Fibroblast of lung (primary cell): ENCODE results near the gene ITPK1. TPM values are rescaled to one million over a fixed set of nuclear protein-coding genes. Genes with fewer than 3 reads are reported as not detected.

Source experiments
- DNase-seq, 2 donors: peaks; one replicate each; pipeline versions ENCODE4 v3.0.0 to v3.0.0-alpha.2; 2010; ENCODE audit warnings: low read depth in 2 of 2
- H2AFZ ChIP-seq: 2 replicates; pipeline ENCODE4 v1.5.1; 2012; ENCODE audit warnings: low read length, control low read depth, inconsistent platforms
- H3K27ac ChIP-seq: 2 replicates; pipeline ENCODE4 v1.5.1; 2011; ENCODE audit warnings: low read length, control low read depth; ENCODE audit not compliant: insufficient read depth
- H3K27me3 ChIP-seq: 2 replicates; pipeline ENCODE4 v1.5.1; 2011; ENCODE audit warnings: mild to moderate bottlenecking, low read length; ENCODE audit not compliant: control insufficient read depth, insufficient read depth
- H3K36me3 ChIP-seq: 2 replicates; pipeline ENCODE4 v1.5.1; 2011; ENCODE audit warnings: low read length; ENCODE audit not compliant: control insufficient read depth, insufficient read depth
- H3K4me1 ChIP-seq: 2 replicates; pipeline ENCODE4 v1.5.1; 2011; ENCODE audit warnings: low read length; ENCODE audit not compliant: control insufficient read depth, insufficient read depth; ENCODE audit errors: extremely low read depth
- H3K4me2 ChIP-seq: 2 replicates; pipeline ENCODE4 v1.5.1; 2011; ENCODE audit warnings: low read length, control low read depth; ENCODE audit not compliant: insufficient read depth; ENCODE audit errors: extremely low read depth
- H3K4me3 ChIP-seq, 4 experiments: fragments of 200-600 bp in 1 of 4; sonication (generic) in 1 of 4; replicated peaks in 1 of 4; 2 replicates each; pipeline ENCODE4 v1.5.1; 2011 to 2016; ENCODE audit warnings: low read length in 4 of 4, low read depth in 3 of 4, mild to moderate bottlenecking in 3 of 4, control low read depth in 2 of 4, inconsistent platforms in 1 of 4, mixed read lengths in 1 of 4; ENCODE audit not compliant: insufficient read depth in 1 of 4; ENCODE audit errors: control extremely low read depth in 1 of 4
- H3K79me2 ChIP-seq: 2 replicates; pipeline ENCODE4 v1.5.1; 2012; ENCODE audit warnings: mild to moderate bottlenecking, low read length, inconsistent platforms; ENCODE audit not compliant: control insufficient read depth, insufficient read depth
- H3K9ac ChIP-seq: 2 replicates; pipeline ENCODE4 v1.5.1; 2011; ENCODE audit warnings: mild to moderate bottlenecking, low read length, control low read depth; ENCODE audit not compliant: insufficient read depth
- H3K9me3 ChIP-seq: 2 replicates; pipeline ENCODE4 v1.5.1; 2012; ENCODE audit warnings: low read depth, low read length; ENCODE audit not compliant: control insufficient read depth, insufficient read depth
- H4K20me1 ChIP-seq: 2 replicates; pipeline ENCODE4 v1.5.1; 2011; ENCODE audit warnings: low read length; ENCODE audit not compliant: control insufficient read depth, insufficient read depth; ENCODE audit errors: extremely low read depth
- EZH2 ChIP-seq: IDR thresholded peaks from 2 replicates; pipeline ENCODE4 v1.5.1; 2012; ENCODE audit warnings: low read length, control low read depth, mild to moderate bottlenecking; ENCODE audit errors: missing control alignments
- polyA plus RNA-seq, 2 donors: library from polyadenylated mRNA; depleted of rRNA in 1 of 2; stranded (reverse) in 1 of 2; unstranded in 1 of 2; fragments of >200 nt; gene quantifications; 2 replicates each; pipeline ENCODE4 v1.2.1, GENCODE V29; 2011 to 2012; ENCODE audit warnings: missing spikeins in 1 of 2
- total RNA-seq: library from RNA; depleted of rRNA; stranded (reverse); fragments of >200 nt; gene quantifications from 2 replicates; pipeline ENCODE4 v1.2.1, GENCODE V29; 2014
- TF ChIP-seq, protein P1 (sequence below), 2 donors: IDR thresholded peaks in 1 of 2; conservative IDR thresholded peaks in 1 of 2; 1 replicate in 1 of 2; 2 replicates in 1 of 2; pipeline ENCODE4 v1.5.1; 2011 to 2012; ENCODE audit warnings: low read length in 2 of 2, control low read depth in 1 of 2, inconsistent platforms in 1 of 2, low read depth in 1 of 2, mild to moderate bottlenecking in 1 of 2

ITPK1 gene
- total and polyA plus RNA-seq, 2 donors (not counting 1 experiment from before 2014, with no cell fraction given), result 9.2 to 23.1 TPM

DNA sequence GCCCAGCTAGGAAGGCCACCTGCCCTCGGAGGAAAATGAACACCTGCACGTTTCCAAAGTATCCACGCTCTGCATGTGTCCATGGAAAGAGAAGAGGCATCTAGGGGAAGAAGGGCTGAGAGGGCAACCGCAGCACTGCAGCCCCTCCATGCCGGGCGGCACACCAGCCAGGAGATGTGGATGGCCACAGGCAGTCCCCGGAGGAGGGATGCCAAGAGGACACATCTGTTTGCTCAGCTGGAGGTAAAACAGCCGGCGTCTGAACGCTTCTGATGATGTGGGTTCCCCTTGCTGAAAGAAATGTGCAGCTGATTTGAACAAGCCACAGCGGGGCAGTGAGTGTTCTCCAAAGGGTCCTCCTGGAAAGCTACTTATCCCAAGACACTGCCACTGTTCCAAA lies 158.8 kb downstream of the ITPK1 start:
- no peak overlapping the region for H2AFZ ChIP-seq
- no peaks in the 10 kb centered on the region for H3K36me3 ChIP-seq
- no peak overlapping the region for H3K4me2 ChIP-seq
- no peaks in the 10 kb centered on the region for H4K20me1 ChIP-seq
- TF ChIP-seq, protein P1, sequence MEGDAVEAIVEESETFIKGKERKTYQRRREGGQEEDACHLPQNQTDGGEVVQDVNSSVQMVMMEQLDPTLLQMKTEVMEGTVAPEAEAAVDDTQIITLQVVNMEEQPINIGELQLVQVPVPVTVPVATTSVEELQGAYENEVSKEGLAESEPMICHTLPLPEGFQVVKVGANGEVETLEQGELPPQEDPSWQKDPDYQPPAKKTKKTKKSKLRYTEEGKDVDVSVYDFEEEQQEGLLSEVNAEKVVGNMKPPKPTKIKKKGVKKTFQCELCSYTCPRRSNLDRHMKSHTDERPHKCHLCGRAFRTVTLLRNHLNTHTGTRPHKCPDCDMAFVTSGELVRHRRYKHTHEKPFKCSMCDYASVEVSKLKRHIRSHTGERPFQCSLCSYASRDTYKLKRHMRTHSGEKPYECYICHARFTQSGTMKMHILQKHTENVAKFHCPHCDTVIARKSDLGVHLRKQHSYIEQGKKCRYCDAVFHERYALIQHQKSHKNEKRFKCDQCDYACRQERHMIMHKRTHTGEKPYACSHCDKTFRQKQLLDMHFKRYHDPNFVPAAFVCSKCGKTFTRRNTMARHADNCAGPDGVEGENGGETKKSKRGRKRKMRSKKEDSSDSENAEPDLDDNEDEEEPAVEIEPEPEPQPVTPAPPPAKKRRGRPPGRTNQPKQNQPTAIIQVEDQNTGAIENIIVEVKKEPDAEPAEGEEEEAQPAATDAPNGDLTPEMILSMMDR (conservative IDR thresholded peaks at IDR 0.05 in 1 of 2, IDR thresholded peaks at IDR 0.05 in 1 of 2; ENCODE audit: low read depth in 1 of 2, low read length in 2 of 2), result no peak
- no peak for TF ChIP-seq EZH2
- H3K79me2 ChIP-seq, result no peaks in the 10 kb centered on the region
- peaks cover 5% of the 10 kb centered on the region for H3K4me1 ChIP-seq
- no peaks in the 10 kb centered on the region for H3K9me3 ChIP-seq
- H3K4me3 ChIP-seq, result no peak overlapping the region
- no peaks in the 10 kb centered on the region for H3K27me3 ChIP-seq
- H3K27ac ChIP-seq, result no peak overlapping the region
- DNase-seq, result no peak
- no peak overlapping the region for H3K9ac ChIP-seq

DNA sequence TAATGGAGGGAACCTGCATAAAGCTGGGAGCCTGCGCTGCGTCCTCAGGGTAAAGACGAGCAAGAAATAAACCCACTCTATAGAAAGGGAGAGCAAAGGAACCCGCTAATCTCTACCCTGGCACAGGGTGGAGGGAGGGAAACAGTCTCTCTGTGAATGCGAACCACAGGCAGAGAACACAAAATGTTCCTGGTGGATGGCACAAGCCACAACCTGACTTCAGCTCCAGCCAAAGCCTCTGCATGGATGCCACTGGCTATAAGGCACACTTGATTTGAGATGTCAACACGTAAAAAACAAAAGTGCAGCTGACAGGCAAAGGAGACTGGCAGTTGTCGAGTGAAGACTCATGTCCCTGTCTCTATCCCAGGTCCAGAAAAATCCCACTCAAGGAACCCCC lies 160.3 kb downstream of the ITPK1 start:
- Histone ChIP-seq H3K36me3 (no peaks in the 10 kb centered on the region), H3K9me3 (no peaks in the 10 kb centered on the region), H3K27ac (no peak overlapping the region), H3K4me3 (no peak overlapping the region), H4K20me1 (no peaks in the 10 kb centered on the region), H3K27me3 (no peaks in the 10 kb centered on the region), H3K79me2 (no peaks in the 10 kb centered on the region), H2AFZ (no peak overlapping the region), H3K9ac (no peak overlapping the region), H3K4me2 (no peak overlapping the region), H3K4me1 (no peaks in the 10 kb centered on the region)
- TF ChIP-seq, protein P1 (conservative IDR thresholded peaks at IDR 0.05 in 1 of 2, IDR thresholded peaks at IDR 0.05 in 1 of 2; ENCODE audit: low read depth in 1 of 2, low read length in 2 of 2), result no peak
- no peak for TF ChIP-seq EZH2
- DNase-seq, result no peak

DNA sequence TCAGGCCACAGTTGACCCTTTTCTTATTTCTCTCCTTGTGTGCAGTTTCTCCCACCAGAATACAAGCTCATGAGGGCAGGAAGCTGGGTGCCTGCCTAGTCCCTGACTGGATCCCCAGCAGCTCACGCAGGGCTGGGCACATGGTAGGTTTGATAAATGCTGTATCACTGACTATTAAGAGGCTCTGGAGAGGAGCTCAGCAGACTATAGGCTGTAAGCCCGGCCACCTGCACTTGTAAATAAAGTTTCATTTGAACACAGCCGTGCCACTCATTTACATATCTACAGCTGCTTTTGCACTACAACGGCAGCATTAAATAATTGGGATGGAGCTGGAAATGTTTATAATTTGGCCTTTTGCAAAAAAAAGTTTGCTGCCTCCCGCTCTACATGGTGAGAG lies 160.8 kb downstream of the ITPK1 start:
- Histone ChIP-seq H3K79me2 (no peaks in the 10 kb centered on the region), H3K4me3 (no peak overlapping the region), H3K36me3 (no peaks in the 10 kb centered on the region), H3K27me3 (no peaks in the 10 kb centered on the region), H4K20me1 (no peaks in the 10 kb centered on the region), H3K9ac (no peak overlapping the region), H2AFZ (no peak overlapping the region), H3K9me3 (no peaks in the 10 kb centered on the region), H3K27ac (no peak overlapping the region), H3K4me1 (no peaks in the 10 kb centered on the region), H3K4me2 (no peak overlapping the region)
- DNase-seq, result no peak
- TF ChIP-seq EZH2, result no peak
